ENCODE data around the gene GRAMD1B. TPM values are rescaled to one million over a fixed set of nuclear protein-coding genes. Genes with fewer than 3 reads are reported as not detected.

Gene GRAMD1B
- total RNA-seq, 6 experiments from 2014 or later = 1.0 to 2.0 (median 1.5) TPM

DNA sequence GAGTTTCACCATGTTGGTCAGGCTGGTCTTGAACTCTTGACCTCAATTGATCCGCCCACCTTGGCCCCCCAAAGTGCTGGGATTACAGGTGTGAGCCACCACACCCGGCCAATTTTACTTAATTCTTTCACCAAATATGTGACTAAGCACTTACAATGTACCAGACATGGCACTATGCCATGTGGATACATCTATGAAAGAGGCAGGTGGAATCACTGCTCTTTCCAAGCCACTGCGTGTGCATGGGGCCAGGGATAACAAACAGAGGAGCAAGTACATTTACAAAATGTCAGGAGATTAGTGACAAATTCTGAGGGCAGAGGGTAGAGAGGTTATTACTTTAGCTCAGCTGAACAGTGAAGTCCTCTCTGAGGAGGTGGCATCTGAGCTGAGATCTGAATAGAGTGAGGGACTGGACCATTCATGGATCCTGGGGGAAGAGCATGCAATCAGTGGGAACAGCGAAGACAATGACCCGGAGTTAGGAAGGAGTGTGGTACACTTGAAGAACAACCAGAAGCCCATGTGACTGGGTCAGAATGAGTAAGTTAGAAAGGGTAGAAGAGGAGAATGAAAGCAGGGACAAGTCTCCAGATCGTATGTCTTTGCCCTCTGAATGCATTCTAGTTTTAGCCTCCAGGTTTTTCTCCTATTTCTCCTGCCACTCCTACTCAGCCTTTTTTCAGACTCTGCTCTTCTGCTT, 38.3 kb upstream of the GRAMD1B start:
- H3K4me3 ChIP-seq = no peak overlapping the region
- intact Hi-C loops (cut with DNase I) = no loop called here
- H3K36me3 ChIP-seq = no peaks in the 10 kb centered on the region
- no peak overlapping the region for H3K27ac ChIP-seq
- no peak for DNase-seq
- H3K9me3 ChIP-seq = no peaks in the 10 kb centered on the region
- no peak for ATAC-seq
- no peaks in the 10 kb centered on the region for H3K4me1 ChIP-seq
- no peaks in the 10 kb centered on the region for H3K27me3 ChIP-seq
- WGBS (ENCODE audit: insufficient coverage, low coverage, low lambda C conversion rate, missing lambda C conversion rate) = 38% methylated on average over 3 of the region's 6 CpGs
- TF ChIP-seq, protein P1, sequence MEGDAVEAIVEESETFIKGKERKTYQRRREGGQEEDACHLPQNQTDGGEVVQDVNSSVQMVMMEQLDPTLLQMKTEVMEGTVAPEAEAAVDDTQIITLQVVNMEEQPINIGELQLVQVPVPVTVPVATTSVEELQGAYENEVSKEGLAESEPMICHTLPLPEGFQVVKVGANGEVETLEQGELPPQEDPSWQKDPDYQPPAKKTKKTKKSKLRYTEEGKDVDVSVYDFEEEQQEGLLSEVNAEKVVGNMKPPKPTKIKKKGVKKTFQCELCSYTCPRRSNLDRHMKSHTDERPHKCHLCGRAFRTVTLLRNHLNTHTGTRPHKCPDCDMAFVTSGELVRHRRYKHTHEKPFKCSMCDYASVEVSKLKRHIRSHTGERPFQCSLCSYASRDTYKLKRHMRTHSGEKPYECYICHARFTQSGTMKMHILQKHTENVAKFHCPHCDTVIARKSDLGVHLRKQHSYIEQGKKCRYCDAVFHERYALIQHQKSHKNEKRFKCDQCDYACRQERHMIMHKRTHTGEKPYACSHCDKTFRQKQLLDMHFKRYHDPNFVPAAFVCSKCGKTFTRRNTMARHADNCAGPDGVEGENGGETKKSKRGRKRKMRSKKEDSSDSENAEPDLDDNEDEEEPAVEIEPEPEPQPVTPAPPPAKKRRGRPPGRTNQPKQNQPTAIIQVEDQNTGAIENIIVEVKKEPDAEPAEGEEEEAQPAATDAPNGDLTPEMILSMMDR (IDR thresholded peaks at IDR 0.05) = no peak
- TF ChIP-seq POLR2A (IDR thresholded peaks at IDR 0.05) = no peak

DNA sequence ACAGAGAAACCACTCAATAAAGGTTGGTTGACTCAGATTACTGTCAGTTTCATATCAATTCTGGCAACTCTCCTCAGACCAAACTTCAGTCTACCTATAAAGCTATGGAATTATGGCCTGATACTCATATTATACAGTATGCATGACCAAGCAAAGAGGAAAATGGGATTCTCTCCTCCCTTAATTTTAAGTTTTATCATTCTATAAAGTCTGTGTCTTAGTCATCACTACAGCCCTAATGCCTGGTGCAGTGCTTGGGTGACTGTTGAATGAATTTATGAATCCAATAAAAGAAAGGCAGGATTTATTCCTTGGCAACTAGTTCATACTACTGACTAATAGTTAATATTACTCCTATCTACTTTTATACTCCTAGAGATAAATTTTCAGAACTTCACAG, 37.6 kb upstream of the GRAMD1B start:
- H3K9me3 ChIP-seq = no peaks in the 10 kb centered on the region
- H3K27ac ChIP-seq = no peak overlapping the region
- H3K36me3 ChIP-seq = no peaks in the 10 kb centered on the region
- intact Hi-C loops (cut with DNase I) = no loop called here
- DNase-seq (no peak), ATAC-seq (no peak)
- TF ChIP-seq, protein P1 (IDR thresholded peaks at IDR 0.05) = no peak
- no peak overlapping the region for H3K4me3 ChIP-seq
- no peaks in the 10 kb centered on the region for H3K4me1 ChIP-seq
- no peaks in the 10 kb centered on the region for H3K27me3 ChIP-seq

DNA sequence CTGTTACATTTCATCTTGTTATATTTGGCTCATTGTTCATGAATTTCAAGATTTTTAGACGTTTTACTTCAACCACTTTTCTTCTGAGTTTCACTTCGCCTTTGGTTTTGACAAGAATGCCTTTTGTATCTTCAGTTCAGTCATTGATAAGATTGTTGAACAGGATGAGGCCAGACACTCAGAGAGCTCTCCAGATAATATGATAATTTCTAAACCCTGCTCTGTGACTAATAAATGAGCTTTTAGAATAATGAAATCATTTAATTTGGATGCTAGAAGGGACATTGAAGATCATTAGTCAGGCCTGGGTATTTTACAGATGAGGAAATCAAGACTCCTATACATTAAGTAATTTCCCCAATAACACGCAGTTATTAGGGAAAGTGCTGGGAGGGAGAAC, 37.2 kb upstream of the GRAMD1B start:
- Histone ChIP-seq H3K27ac (no peak overlapping the region), H3K36me3 (no peaks in the 10 kb centered on the region), H3K4me1 (no peaks in the 10 kb centered on the region), H3K4me3 (no peak overlapping the region), H3K9me3 (no peaks in the 10 kb centered on the region), H3K27me3 (no peaks in the 10 kb centered on the region)
- TF ChIP-seq, protein P1 (IDR thresholded peaks at IDR 0.05) = no peak
- no peak for TF ChIP-seq POLR2A (IDR thresholded peaks at IDR 0.05)
- ATAC-seq = no peak
- WGBS (ENCODE audit: insufficient coverage, low coverage, low lambda C conversion rate, missing lambda C conversion rate) = 26% methylated on average over 3 of the region's 3 CpGs
- intact Hi-C loops (cut with DNase I) = no loop called here
- DNase-seq = no peak

DNA sequence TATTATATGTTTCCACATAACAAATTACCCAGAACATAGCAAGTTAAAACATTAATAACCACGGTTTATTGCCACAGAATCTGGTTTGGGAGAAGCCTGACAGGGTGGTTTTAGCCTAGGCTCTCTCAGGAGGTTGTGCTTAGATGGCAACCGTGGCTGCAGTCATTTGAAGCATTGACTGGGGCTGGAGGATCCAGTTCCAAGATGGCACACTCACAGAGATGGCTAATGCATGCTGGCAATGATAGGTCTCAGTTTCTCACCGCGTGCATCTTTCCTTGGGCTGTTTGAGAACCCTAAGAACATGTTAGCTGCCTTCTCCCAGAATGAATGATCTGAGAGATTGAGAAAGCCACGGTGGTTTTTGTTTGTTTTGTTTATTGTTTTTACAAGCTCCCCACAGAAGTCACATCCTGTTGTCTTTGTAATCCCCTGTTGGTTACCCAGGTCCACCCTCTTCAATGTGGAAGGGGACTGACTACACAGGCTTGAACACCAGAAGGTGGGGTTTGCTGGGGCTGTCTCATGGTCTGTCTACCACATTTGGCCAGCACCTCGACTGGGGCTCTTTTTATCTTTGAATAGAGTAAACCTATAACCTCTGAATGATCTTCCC, 36.6 kb upstream of the GRAMD1B start:
- no peaks in the 10 kb centered on the region for H3K4me1 ChIP-seq
- intact Hi-C loops (cut with DNase I) = no loop called here
- no peak for DNase-seq
- H3K4me3 ChIP-seq = no peak overlapping the region
- no peaks in the 10 kb centered on the region for H3K27me3 ChIP-seq
- ATAC-seq = no peak
- H3K36me3 ChIP-seq = no peaks in the 10 kb centered on the region
- no peaks in the 10 kb centered on the region for H3K9me3 ChIP-seq
- 48% methylated on average over 6 of the region's 6 CpGs for WGBS (ENCODE audit: insufficient coverage, low coverage, low lambda C conversion rate, missing lambda C conversion rate)
- H3K27ac ChIP-seq = no peak overlapping the region
- TF ChIP-seq, protein P1 (IDR thresholded peaks at IDR 0.05) = no peak
- TF ChIP-seq POLR2A (IDR thresholded peaks at IDR 0.05) = no peak
